Measurements from ENCODE around the gene MCM8.

DNA sequence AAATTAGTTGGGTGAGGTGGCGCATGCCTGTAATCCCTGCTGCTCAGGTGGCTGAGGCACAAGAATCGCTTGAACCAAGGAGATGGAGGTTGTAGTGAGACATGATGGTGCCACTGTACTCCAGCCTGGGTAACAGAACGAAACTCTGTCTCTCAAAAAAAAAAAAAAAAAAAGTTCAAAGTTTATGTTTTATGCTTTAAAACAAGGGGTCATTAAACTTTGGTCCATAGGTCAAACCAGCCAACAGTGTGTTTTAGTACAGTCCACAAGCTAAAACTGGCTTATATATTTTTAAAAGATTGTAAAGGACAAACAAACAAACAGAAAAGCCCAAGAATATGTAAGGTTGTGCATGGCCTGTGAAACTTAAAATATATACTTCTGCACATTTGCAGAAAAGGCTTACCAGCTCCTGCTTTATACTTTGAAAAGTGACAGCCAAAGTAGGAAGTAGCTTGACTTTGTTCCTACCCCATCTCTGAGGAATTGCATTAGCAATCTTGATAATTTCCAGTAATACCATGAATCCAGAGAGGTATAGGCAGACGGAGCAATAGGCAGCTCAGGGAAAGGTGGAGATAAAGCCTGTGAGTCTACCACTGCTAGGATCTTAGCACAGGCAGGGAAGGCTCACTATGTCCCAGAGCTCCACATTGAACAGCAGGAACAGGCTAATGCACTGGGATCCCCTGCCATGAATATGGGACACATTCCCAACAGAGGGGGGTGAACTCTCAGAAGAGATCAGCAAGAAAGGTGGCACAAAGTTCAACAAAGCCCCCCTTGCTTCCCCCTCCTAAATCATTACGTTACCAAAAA is 30.5 kb downstream of the MCM8 start:
- TF ChIP-seq, protein P1, sequence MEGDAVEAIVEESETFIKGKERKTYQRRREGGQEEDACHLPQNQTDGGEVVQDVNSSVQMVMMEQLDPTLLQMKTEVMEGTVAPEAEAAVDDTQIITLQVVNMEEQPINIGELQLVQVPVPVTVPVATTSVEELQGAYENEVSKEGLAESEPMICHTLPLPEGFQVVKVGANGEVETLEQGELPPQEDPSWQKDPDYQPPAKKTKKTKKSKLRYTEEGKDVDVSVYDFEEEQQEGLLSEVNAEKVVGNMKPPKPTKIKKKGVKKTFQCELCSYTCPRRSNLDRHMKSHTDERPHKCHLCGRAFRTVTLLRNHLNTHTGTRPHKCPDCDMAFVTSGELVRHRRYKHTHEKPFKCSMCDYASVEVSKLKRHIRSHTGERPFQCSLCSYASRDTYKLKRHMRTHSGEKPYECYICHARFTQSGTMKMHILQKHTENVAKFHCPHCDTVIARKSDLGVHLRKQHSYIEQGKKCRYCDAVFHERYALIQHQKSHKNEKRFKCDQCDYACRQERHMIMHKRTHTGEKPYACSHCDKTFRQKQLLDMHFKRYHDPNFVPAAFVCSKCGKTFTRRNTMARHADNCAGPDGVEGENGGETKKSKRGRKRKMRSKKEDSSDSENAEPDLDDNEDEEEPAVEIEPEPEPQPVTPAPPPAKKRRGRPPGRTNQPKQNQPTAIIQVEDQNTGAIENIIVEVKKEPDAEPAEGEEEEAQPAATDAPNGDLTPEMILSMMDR (IDR thresholded peaks at IDR 0.05) = no peak
- no peak for TF ChIP-seq POLR2A (IDR thresholded peaks at IDR 0.05)

All from sigmoid colon (tissue), 3 donors.